ENCODE measurements around the gene MAMDC2.

Gene MAMDC2

DNA sequence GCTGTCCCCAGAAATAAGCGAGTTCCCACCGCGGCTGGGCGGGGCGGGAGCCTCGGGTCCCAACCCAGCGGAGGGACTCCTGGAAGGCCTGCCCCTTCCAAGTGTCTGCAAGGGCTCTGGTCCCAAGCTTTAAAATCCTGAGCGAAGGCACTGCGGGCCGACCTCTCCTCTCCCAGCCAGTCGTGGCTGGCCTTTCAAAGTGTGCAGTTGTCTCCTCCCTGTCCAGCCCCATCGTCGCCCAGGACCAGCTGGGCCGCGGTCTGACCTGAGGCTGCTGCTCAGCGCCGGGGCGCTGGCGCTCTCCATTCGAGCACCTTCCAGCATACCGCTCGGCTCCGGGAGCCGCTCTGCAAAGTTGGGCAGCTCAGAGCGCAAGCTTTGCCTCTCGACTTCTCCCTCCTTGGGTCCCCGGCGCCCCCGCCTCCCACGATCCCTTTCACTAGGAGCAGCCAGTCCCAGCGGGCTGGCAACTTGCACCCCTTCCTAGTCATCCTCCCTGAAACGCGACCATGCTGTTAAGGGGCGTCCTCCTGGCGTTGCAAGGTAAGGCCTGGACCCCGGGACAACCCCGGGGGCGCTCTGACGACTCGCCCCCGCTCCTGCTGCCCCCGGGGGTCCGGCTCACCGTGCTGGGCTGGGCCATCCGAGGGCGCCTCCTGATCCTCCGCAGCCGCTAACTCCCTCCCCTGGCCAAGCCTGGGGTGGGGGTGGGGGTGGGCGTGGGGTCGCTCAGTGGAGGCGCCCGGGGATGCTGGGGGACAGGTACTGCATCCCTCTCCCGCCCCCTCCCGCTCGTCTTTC, at the start of gene MAMDC2:
Gene MAMDC2 (plus strand): TSS at position 160 of the 801 bp plus-strand sequence. CDS start 350 bp downstream, at position 510.
- H3K4me3 ChIP-seq (ENCODE audit: low read length), result peak within 1 kb of the TSS; percentile 84
- peak within 1 kb of the TSS; percentile 2 for H3K27ac ChIP-seq (ENCODE audit: low read length)
- peaks cover 3% of the 10 kb centered on the region; the same call in 1 of the 2 replicates for H3K36me3 ChIP-seq (ENCODE audit: insufficient read depth, low read depth, low read length)
- H3K4me1 ChIP-seq (ENCODE audit: insufficient read depth, low read length), result peaks cover 13% of the 10 kb centered on the region; the same call in 1 of the 2 replicates
- H3K9me3 ChIP-seq (ENCODE audit: insufficient read depth, low read depth, low read length), result no peaks in the 10 kb centered on the region
- H3K9ac ChIP-seq (ENCODE audit: low read depth, low read length), result peak within 1 kb of the TSS; percentile 77; the same call in 1 of the 2 replicates
- peaks cover 42% of the 10 kb centered on the region for H3K27me3 ChIP-seq (ENCODE audit: insufficient read depth, low read length)

DNA sequence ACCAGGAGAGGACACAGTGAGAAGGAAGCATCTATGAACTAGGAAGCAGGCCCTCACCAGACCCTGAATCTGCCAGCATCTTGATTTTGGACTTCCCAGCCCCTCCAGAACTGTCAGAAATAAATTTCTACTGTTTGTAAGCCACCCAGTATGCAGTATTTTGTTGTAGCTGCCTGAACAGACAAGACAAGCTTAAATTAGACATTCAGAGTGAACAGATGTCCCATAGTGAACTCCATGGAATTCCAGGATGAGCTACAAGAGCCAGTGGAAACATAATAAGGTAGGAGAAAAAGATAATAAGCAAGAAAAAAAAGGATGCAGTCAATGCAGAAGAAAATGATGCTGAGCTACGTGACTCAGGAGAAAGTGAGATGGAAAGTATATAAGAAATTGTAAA, 47.8 kb upstream of the MAMDC2 start:
- Histone ChIP-seq H3K9me3 (ENCODE audit: insufficient read depth, low read depth, low read length) (no peaks in the 10 kb centered on the region), H3K4me3 (ENCODE audit: low read length) (no peak overlapping the region), H3K27me3 (ENCODE audit: insufficient read depth, low read length) (no peaks in the 10 kb centered on the region), H3K4me1 (ENCODE audit: insufficient read depth, low read length) (no peaks in the 10 kb centered on the region), H3K9ac (ENCODE audit: low read depth, low read length) (no peak overlapping the region), H3K27ac (ENCODE audit: low read length) (no peak overlapping the region), H3K36me3 (ENCODE audit: insufficient read depth, low read depth, low read length) (no peaks in the 10 kb centered on the region)

GRCh38 chr9:69996967-69997366, 46.7 kb upstream of the MAMDC2 start:
- H3K9ac ChIP-seq (ENCODE audit: low read depth, low read length), result no peak overlapping the region
- no peaks in the 10 kb centered on the region for H3K4me1 ChIP-seq (ENCODE audit: insufficient read depth, low read length)
- H3K27me3 ChIP-seq (ENCODE audit: insufficient read depth, low read length), result no peaks in the 10 kb centered on the region
- no peaks in the 10 kb centered on the region; the same call in 1 of the 2 replicates for H3K9me3 ChIP-seq (ENCODE audit: insufficient read depth, low read depth, low read length)
- H3K36me3 ChIP-seq (ENCODE audit: insufficient read depth, low read depth, low read length), result no peaks in the 10 kb centered on the region
- no peak overlapping the region for H3K27ac ChIP-seq (ENCODE audit: low read length)
- H3K4me3 ChIP-seq (ENCODE audit: low read length), result no peak overlapping the region

DNA sequence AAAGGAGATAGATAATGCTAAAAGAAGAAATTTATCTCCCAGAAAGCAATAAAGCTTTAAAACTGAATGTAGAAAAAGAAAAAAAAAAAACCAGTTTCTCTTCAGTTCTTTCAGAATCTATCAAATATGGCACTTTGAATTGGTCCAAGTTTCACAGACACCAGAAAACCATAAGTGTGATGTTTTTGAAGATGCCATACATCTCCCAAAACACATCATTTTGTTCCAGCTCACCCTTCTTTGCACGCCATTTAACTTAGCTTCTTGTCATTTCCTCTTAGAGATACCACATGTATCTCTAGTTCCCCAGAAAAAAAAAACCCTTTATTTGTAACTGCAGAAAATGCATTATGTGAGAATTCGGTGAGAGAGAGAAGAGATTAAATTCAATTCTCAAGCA, 46.1 kb upstream of the MAMDC2 start:
- Histone ChIP-seq H3K9ac (ENCODE audit: low read depth, low read length) (no peak overlapping the region), H3K9me3 (ENCODE audit: insufficient read depth, low read depth, low read length) (no peaks in the 10 kb centered on the region; the same call in 1 of the 2 replicates), H3K27ac (ENCODE audit: low read length) (no peak overlapping the region), H3K4me3 (ENCODE audit: low read length) (no peak overlapping the region), H3K4me1 (ENCODE audit: insufficient read depth, low read length) (no peaks in the 10 kb centered on the region), H3K36me3 (ENCODE audit: insufficient read depth, low read depth, low read length) (no peaks in the 10 kb centered on the region), H3K27me3 (ENCODE audit: insufficient read depth, low read length) (no peaks in the 10 kb centered on the region)

- Histone ChIP-seq H3K4me3 (ENCODE audit: low read length) (no peak overlapping the region), H3K27ac (ENCODE audit: low read length) (no peak overlapping the region), H3K27me3 (ENCODE audit: insufficient read depth, low read length) (no peaks in the 10 kb centered on the region), H3K9me3 (ENCODE audit: insufficient read depth, low read depth, low read length) (no peaks in the 10 kb centered on the region; the same call in 1 of the 2 replicates), H3K9ac (ENCODE audit: low read depth, low read length) (no peak overlapping the region), H3K4me1 (ENCODE audit: insufficient read depth, low read length) (no peaks in the 10 kb centered on the region), H3K36me3 (ENCODE audit: insufficient read depth, low read depth, low read length) (no peaks in the 10 kb centered on the region)
These were observed 44.3 kb upstream of the MAMDC2 start for GRCh38 chr9:69999315-69999714.

GRCh38 chr9:70000469-70000868, 43.2 kb upstream of the MAMDC2 start:
- no peaks in the 10 kb centered on the region for H3K27me3 ChIP-seq (ENCODE audit: insufficient read depth, low read length)
- H3K27ac ChIP-seq (ENCODE audit: low read length), result no peak overlapping the region
- H3K4me3 ChIP-seq (ENCODE audit: low read length), result no peak overlapping the region
- H3K4me1 ChIP-seq (ENCODE audit: insufficient read depth, low read length), result no peaks in the 10 kb centered on the region
- H3K9me3 ChIP-seq (ENCODE audit: insufficient read depth, low read depth, low read length), result no peaks in the 10 kb centered on the region; the same call in 1 of the 2 replicates
- no peak overlapping the region for H3K9ac ChIP-seq (ENCODE audit: low read depth, low read length)
- no peaks in the 10 kb centered on the region for H3K36me3 ChIP-seq (ENCODE audit: insufficient read depth, low read depth, low read length)

DNA sequence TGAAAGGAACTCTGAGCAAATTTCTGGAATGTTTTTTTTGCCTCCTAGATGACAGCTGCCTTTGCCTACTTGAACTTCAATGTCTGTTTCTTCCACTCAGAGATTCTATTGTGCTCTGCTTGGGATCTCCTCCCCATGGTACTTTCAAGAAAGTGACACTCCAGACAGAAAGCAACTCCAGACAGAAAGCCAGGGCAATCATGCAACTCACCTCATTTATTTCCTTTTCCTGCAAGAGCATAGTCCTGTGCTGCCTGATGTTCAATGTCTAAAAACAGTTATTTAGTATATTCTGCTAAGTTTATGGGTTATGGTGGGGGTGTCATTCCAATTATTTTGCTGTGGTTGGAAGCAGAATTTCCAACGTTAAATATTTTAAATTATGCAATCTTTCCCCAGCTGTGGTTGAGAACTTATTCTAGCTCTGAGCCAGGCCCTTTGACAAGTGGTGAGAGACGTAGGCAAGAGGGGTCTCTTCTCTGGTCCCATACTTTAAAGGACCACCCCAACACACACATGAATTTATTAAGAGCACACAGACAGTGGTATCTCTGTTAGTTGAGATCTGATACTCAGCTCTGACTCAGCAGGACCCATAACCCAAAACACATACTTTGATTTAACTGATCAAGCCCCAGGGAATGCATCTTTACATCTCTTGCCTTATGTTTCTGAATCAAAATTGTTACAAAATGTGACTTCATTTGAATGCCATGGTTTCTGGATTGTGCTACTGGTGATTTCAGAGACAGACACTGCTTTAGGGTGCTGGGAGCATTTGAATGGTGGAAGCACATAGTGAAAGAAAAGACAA, 39.5 kb upstream of the MAMDC2 start:
- Histone ChIP-seq H3K36me3 (ENCODE audit: insufficient read depth, low read depth, low read length) (no peaks in the 10 kb centered on the region), H3K9ac (ENCODE audit: low read depth, low read length) (no peak overlapping the region), H3K27me3 (ENCODE audit: insufficient read depth, low read length) (no peaks in the 10 kb centered on the region), H3K4me3 (ENCODE audit: low read length) (no peak overlapping the region), H3K27ac (ENCODE audit: low read length) (no peak overlapping the region), H3K9me3 (ENCODE audit: insufficient read depth, low read depth, low read length) (no peaks in the 10 kb centered on the region; the same call in 1 of the 2 replicates), H3K4me1 (ENCODE audit: insufficient read depth, low read length) (no peaks in the 10 kb centered on the region)

DNA sequence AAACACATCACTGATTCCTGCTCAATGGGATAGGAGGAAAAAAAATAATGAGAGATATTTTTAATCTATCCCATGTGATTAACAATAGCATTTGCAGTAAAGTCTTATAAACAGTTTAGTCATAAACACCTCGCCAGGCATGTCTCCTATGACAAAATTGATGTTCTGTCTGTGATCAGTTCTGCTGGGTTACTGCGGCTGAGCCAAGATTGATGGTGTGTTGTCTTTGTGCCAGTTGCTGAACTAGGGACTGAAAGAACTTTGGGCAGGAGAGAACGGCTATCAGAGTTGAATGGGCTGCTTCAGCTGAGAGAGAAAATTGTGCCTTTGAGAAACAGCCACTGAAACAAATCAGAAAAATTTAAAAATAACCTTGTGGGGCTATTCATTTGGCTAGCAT, 37.3 kb upstream of the MAMDC2 start:
- Histone ChIP-seq H3K9me3 (ENCODE audit: insufficient read depth, low read depth, low read length) (no peaks in the 10 kb centered on the region; the same call in 1 of the 2 replicates), H3K27ac (ENCODE audit: low read length) (no peak overlapping the region), H3K9ac (ENCODE audit: low read depth, low read length) (no peak overlapping the region), H3K4me3 (ENCODE audit: low read length) (no peak overlapping the region), H3K27me3 (ENCODE audit: insufficient read depth, low read length) (no peaks in the 10 kb centered on the region), H3K36me3 (ENCODE audit: insufficient read depth, low read depth, low read length) (no peaks in the 10 kb centered on the region), H3K4me1 (ENCODE audit: insufficient read depth, low read length) (no peaks in the 10 kb centered on the region)

DNA sequence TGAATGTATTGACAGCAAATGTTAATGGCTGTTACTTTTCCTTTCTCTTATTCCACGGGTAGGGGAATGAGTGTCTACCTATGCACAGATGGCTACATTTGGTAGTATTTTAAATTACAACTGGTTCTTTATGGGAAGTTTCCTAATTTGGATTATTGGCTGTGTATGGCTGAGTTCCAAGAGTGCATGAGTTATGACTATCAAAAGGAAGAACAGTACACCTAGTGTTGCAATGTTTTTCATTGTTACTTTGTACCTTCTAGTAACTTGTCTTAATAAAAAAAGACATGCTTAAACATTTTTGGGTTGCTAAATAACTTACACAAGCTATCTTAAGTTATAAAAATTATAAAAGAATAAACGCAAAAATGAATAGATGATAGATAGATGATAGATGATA, 35.8 kb upstream of the MAMDC2 start:
- no peak overlapping the region for H3K27ac ChIP-seq (ENCODE audit: low read length)
- H3K36me3 ChIP-seq (ENCODE audit: insufficient read depth, low read depth, low read length), result no peaks in the 10 kb centered on the region
- H3K4me3 ChIP-seq (ENCODE audit: low read length), result no peak overlapping the region
- H3K9me3 ChIP-seq (ENCODE audit: insufficient read depth, low read depth, low read length), result no peaks in the 10 kb centered on the region
- no peak overlapping the region for H3K9ac ChIP-seq (ENCODE audit: low read depth, low read length)
- H3K27me3 ChIP-seq (ENCODE audit: insufficient read depth, low read length), result no peaks in the 10 kb centered on the region
- no peaks in the 10 kb centered on the region for H3K4me1 ChIP-seq (ENCODE audit: insufficient read depth, low read length)

GRCh38 chr9:70010015-70010414, 33.6 kb upstream of the MAMDC2 start:
- Histone ChIP-seq H3K27me3 (ENCODE audit: insufficient read depth, low read length) (no peaks in the 10 kb centered on the region), H3K27ac (ENCODE audit: low read length) (no peak overlapping the region), H3K9me3 (ENCODE audit: insufficient read depth, low read depth, low read length) (no peaks in the 10 kb centered on the region), H3K9ac (ENCODE audit: low read depth, low read length) (no peak overlapping the region), H3K36me3 (ENCODE audit: insufficient read depth, low read depth, low read length) (no peaks in the 10 kb centered on the region), H3K4me3 (ENCODE audit: low read length) (no peak overlapping the region), H3K4me1 (ENCODE audit: insufficient read depth, low read length) (no peaks in the 10 kb centered on the region)

GRCh38 chr9:70011366-70011765, 32.3 kb upstream of the MAMDC2 start:
- Histone ChIP-seq H3K4me3 (ENCODE audit: low read length) (no peak overlapping the region), H3K9ac (ENCODE audit: low read depth, low read length) (no peak overlapping the region), H3K27ac (ENCODE audit: low read length) (no peak overlapping the region), H3K4me1 (ENCODE audit: insufficient read depth, low read length) (no peaks in the 10 kb centered on the region), H3K27me3 (ENCODE audit: insufficient read depth, low read length) (no peaks in the 10 kb centered on the region), H3K36me3 (ENCODE audit: insufficient read depth, low read depth, low read length) (no peaks in the 10 kb centered on the region), H3K9me3 (ENCODE audit: insufficient read depth, low read depth, low read length) (no peaks in the 10 kb centered on the region)
